Adipocyte (in vitro differentiated cells): ENCODE results near the gene GGT7.
A peak's percentile ranks its signal among the peaks of the same experiment; 100 is the strongest.

Experiments used
- DNase-seq: peaks from one replicate; pipeline ENCODE4 v3.0.0-alpha.2; 2015; ENCODE audit warnings: low read depth
- H3K27me3 ChIP-seq: replicated peaks from 2 replicates; pipeline ENCODE4 v1.7.0; 2013; ENCODE audit warnings: mild to moderate bottlenecking, low read length, moderate library complexity; ENCODE audit not compliant: control insufficient read depth, insufficient read depth
- H3K36me3 ChIP-seq: 2 replicates; pipeline ENCODE4 v1.7.0; 2013; ENCODE audit warnings: low read length, mild to moderate bottlenecking, moderate library complexity; ENCODE audit not compliant: control insufficient read depth, insufficient read depth, severe bottlenecking
- H3K4me1 ChIP-seq: 2 replicates; pipeline ENCODE4 v1.7.0; 2013; ENCODE audit warnings: mild to moderate bottlenecking, low read length, moderate library complexity; ENCODE audit not compliant: control insufficient read depth, insufficient read depth
- H3K4me3 ChIP-seq: 2 replicates; pipeline ENCODE4 v1.7.0; 2013; ENCODE audit warnings: mild to moderate bottlenecking, low read length, moderate library complexity
- H3K9ac ChIP-seq: 2 replicates; pipeline ENCODE4 v1.7.0; 2013; ENCODE audit warnings: mild to moderate bottlenecking, low read length, moderate library complexity
- H3K9me3 ChIP-seq: 2 replicates; pipeline ENCODE4 v1.7.0; 2013; ENCODE audit warnings: mild to moderate bottlenecking, low read length, moderate library complexity; ENCODE audit not compliant: control insufficient read depth

Gene GGT7

DNA sequence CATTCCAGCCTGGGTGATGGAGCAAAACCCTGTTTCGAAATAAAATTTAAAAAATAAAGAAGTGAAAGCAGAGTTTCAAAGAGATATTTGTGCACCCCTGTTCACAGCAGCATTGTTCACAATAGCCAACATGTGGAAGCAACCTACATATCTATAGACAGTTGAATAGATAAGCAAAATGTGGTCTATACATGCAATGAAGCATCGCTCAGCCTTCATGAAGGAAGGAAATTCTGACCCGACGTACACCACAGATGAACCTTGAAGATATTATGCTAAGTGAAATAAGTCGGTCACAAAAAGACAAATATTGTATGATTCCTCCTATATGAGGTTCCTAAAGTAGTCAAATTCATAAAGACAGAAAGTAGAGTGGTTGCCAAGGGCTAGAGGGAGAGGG is 40.7 kb downstream of the GGT7 start:
- Histone ChIP-seq H3K4me3 (no peak overlapping the region), H3K36me3 (no peaks in the 10 kb centered on the region), H3K4me1 (no peaks in the 10 kb centered on the region), H3K9me3 (no peaks in the 10 kb centered on the region), H3K27me3 (peaks cover 16% of the 10 kb centered on the region), H3K9ac (no peak overlapping the region)
- no peak for DNase-seq

DNA sequence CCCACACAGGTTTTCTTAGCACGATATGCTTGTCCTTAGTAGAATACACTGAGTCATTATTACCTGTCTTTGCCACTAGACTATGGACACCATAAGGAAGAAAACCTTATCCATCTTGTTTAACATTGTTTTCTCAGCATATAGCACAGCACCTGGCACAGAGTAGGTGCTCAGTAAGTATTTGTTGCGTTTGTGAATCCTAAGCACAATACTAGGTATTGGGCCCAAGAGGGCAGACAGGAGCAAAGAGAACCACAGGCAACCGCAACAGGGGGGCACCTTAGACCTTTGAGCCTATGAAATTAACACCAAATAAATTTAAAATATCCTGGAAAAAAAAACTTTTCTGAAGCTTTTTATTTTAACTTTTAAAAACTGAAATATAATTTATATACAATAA is 43.5 kb downstream of the GGT7 start:
- Histone ChIP-seq H3K4me3 (no peak overlapping the region), H3K9me3 (no peaks in the 10 kb centered on the region), H3K9ac (no peak overlapping the region), H3K4me1 (peaks cover 2% of the 10 kb centered on the region), H3K36me3 (no peaks in the 10 kb centered on the region), H3K27me3 (peaks cover 16% of the 10 kb centered on the region)
- DNase-seq, result no peak

GRCh38 chr20:34825530-34826362 is 46.9 kb downstream of the GGT7 start, which contains the start of gene NCOA6:
TSS of gene NCOA6 (minus strand) at chr20:34825651. CDS start at chr20:34782355, 43,296 bp downstream.
- DNase-seq, result peak; percentile 95
- H3K9me3 ChIP-seq, result no peaks in the 10 kb centered on the region
- H3K36me3 ChIP-seq, result no peaks in the 10 kb centered on the region
- peak within 1 kb of the TSS; percentile 95 for H3K9ac ChIP-seq
- H3K27me3 ChIP-seq, result no peaks in the 10 kb centered on the region
- peak within 1 kb of the TSS; percentile 97 for H3K4me3 ChIP-seq
- peaks cover 12% of the 10 kb centered on the region for H3K4me1 ChIP-seq

DNA sequence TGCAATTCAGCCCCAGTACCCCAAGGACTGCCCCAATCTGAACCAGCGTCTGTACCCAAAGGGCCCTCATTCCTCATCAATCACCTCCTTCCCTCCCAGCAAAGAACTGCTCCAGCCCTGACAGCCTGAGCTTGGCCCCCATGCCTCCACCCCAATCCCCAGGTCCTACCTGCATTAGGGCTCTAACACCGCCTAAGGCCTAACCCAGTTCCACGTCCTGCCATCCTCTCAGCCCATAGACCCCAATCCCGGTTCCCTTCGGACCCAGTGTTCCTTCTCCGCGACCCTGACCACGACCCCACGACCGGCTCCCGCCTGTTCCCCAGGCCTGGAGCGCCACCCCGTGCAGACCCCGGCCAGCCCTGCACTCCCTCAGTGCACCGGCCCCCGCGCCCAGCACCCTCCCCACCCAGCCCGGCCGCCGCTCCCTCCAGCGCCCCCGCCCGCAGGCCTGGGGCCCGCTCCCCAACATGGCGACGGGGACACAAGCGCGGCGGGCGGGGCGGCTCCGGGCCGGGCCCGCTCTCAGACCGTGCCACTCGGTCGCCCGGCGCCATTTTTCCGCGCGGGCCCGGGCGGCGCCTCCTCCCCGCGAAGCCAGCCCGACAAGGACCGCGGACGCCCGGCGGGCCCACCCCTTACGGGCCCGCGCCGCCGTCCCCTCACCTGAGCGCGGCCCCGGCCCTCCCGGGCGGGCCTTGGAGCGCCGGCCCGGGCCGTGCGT is 47.7 kb downstream of the GGT7 start:
- H3K4me3 ChIP-seq, result peak overlapping the region; percentile 97
- peaks cover 12% of the 10 kb centered on the region for H3K4me1 ChIP-seq
- no peaks in the 10 kb centered on the region for H3K27me3 ChIP-seq
- DNase-seq, result peak; percentile 85
- H3K9me3 ChIP-seq, result no peaks in the 10 kb centered on the region
- H3K9ac ChIP-seq, result peak overlapping the region; percentile 95
- H3K36me3 ChIP-seq, result no peaks in the 10 kb centered on the region

- H3K9ac ChIP-seq, result peak overlapping the region; percentile 95
- H3K36me3 ChIP-seq, result no peaks in the 10 kb centered on the region
- H3K9me3 ChIP-seq, result no peaks in the 10 kb centered on the region
- H3K4me3 ChIP-seq, result peak overlapping the region; percentile 97
- peak; percentile 59 for DNase-seq
- H3K4me1 ChIP-seq, result peaks cover 12% of the 10 kb centered on the region
- no peaks in the 10 kb centered on the region for H3K27me3 ChIP-seq
Measured at GRCh38 chr20:34824452-34824805, 48.2 kb downstream of the GGT7 start.

DNA sequence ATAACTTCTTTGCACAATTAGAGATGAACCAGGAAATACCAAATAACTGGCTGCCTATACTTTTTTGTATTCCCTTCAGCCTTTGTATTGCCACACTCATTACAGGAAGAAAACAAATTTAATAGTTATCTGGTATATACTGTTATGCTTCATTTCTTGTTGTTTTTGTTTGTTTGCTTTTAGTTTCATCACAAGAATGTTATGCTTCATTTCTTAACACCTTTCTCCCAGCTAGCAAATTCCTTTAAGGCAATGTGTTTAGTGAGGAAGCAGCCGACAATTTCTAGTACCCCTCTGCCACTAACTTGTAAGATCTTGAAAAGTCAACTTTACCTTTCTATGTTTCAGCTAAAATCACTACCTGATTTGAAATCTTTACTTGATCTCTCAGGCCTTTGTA is 48.6 kb downstream of the GGT7 start:
- H3K4me3 ChIP-seq, result peak overlapping the region; percentile 97
- H3K9ac ChIP-seq, result peak overlapping the region; percentile 95
- peak; percentile 33 for DNase-seq
- no peaks in the 10 kb centered on the region for H3K36me3 ChIP-seq
- no peaks in the 10 kb centered on the region for H3K9me3 ChIP-seq
- H3K27me3 ChIP-seq, result no peaks in the 10 kb centered on the region
- H3K4me1 ChIP-seq, result peaks cover 12% of the 10 kb centered on the region

DNA sequence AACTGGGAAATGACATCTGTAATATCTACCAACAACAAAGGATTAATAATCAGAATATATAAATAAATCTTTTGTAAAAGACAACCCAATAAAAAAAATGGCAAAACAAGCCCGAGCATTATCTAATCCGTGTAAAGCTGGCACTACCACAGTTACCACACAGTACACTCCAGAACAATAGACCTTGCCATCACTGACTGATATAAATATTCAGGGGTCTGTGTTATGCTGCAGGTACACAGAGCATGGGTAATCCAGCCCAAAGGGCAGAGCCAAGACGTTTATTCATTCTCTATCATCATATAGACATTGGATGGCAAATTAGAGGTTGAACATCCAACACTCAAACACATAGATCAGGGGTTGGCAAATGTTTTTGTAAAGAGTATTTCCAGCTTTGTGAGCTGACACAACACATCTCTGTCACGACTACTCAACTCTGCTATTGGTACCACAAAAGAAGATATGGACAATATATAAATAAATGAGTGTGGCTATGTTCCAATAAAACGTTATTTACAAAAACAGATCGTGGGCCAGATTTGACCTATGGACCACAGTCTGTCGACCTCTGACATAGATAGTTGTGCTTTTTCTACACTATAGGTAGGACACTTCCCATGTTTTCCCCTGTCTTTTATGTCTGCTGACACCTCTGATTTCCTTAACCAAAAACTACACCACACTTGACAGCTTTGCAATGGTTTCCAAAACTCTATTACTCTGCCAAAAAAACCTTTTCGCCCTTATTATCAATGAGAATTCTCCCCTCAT is 51.7 kb downstream of the GGT7 start:
- DNase-seq, result no peak
- no peak overlapping the region for H3K9ac ChIP-seq
- H3K4me3 ChIP-seq, result no peak overlapping the region
- no peaks in the 10 kb centered on the region for H3K27me3 ChIP-seq
- H3K36me3 ChIP-seq, result no peaks in the 10 kb centered on the region
- H3K9me3 ChIP-seq, result no peaks in the 10 kb centered on the region
- peaks cover 12% of the 10 kb centered on the region for H3K4me1 ChIP-seq

GRCh38 chr20:34817801-34818200 is 54.9 kb downstream of the GGT7 start:
- no peaks in the 10 kb centered on the region for H3K27me3 ChIP-seq
- H3K9ac ChIP-seq, result no peak overlapping the region
- DNase-seq, result no peak
- H3K36me3 ChIP-seq, result no peaks in the 10 kb centered on the region
- H3K4me1 ChIP-seq, result peaks cover 3% of the 10 kb centered on the region
- no peaks in the 10 kb centered on the region for H3K9me3 ChIP-seq
- no peak overlapping the region for H3K4me3 ChIP-seq

GRCh38 chr20:34817072-34817471 is 55.6 kb downstream of the GGT7 start:
- Histone ChIP-seq H3K36me3 (no peaks in the 10 kb centered on the region), H3K9ac (no peak overlapping the region), H3K4me3 (no peak overlapping the region), H3K9me3 (no peaks in the 10 kb centered on the region), H3K27me3 (no peaks in the 10 kb centered on the region), H3K4me1 (peaks cover 9% of the 10 kb centered on the region)
- DNase-seq, result no peak

GRCh38 chr20:34815636-34816035 is 57.0 kb downstream of the GGT7 start:
- no peaks in the 10 kb centered on the region for H3K9me3 ChIP-seq
- no peak overlapping the region for H3K4me3 ChIP-seq
- no peaks in the 10 kb centered on the region for H3K36me3 ChIP-seq
- DNase-seq, result peak; percentile 34
- H3K27me3 ChIP-seq, result no peaks in the 10 kb centered on the region
- peaks cover 9% of the 10 kb centered on the region for H3K4me1 ChIP-seq
- H3K9ac ChIP-seq, result no peak overlapping the region

DNA sequence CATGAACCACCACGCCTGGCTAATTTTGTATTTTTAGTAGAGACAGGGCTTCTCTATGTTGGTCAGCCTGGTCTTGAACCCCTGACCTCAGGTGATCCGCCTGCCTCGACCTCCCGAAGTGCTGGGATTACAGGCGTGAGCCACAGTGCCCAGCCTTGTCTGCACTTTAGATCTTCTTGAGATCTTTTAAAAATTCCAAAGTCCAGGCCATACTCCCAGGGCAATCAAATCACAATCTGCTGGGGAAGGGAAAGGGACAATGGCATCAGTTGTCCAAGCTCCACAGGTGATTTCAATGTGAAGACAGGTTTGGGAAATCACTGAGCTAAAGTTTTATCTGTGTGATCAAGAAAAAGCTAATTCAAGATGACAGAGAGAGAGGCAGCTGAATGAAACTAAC is 64.1 kb downstream of the GGT7 start:
- Histone ChIP-seq H3K36me3 (no peaks in the 10 kb centered on the region), H3K9ac (no peak overlapping the region), H3K4me1 (peaks cover 6% of the 10 kb centered on the region), H3K27me3 (no peaks in the 10 kb centered on the region), H3K9me3 (no peaks in the 10 kb centered on the region), H3K4me3 (no peak overlapping the region)
- DNase-seq, result no peak
